GM18907 (cell line): ENCODE data around the gene DHDH.

Experiments
- ATAC-seq: cut with Tn5 transposase; IDR thresholded peaks from one replicate; pipeline ENCODE4 v1.9.1; 2021; ENCODE audit warnings: mild to moderate bottlenecking, moderate library complexity; ENCODE audit not compliant: unreplicated experiment

The DHDH gene

GRCh38 chr19:48991011-48991609, 57.6 kb downstream of the DHDH start:
- no peak for ATAC-seq

GRCh38 chr19:48991873-48992580, 58.5 kb downstream of the DHDH start:
- ATAC-seq: no peak

DNA sequence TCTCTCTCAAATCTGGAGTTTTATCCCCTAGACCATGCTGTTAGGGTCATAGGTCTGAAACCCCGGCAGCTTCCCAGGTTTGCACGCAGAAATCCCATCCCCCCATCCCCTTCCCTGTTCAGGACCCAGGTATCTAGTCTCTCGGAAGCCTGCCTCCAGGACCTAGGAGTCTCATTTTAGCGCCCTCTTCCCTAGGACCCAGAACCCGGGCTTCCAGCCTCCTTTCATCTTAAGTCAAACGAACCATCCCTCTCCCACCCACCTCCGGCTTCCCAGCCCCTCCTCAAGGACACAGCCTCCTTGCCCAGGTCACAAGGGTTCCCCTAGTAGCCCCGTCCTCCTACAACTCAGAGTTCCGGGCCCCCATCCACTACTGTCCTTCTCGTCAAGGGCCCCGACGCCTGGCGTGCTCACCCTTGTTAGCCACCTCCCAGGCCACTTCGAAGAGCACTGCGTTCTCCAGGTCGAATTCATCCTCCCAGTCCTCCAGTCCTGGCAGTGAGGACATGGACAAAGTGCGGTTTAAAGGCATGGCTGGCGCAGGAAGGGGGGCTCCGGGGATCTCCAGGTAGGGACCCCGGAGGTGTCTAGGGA, 59.2 kb downstream of the DHDH start:
- peak; percentile 12 for ATAC-seq

- peak; percentile 84 for ATAC-seq
Measured at GRCh38 chr19:48993175-48994034, 59.9 kb downstream of the DHDH start, which contains the start of the genes GYS1 and RUVBL2. Gene GYS1, minus strand, starts transcription at chr19:48993309. Its CDS starts 197 bp downstream, at chr19:48993112. Gene RUVBL2, plus strand, starts transcription at chr19:48993887. Its CDS starts 25 bp downstream, at chr19:48993912.

- no peak for ATAC-seq
Measured at GRCh38 chr19:48994035-48994386, 60.5 kb downstream of the DHDH start.
